ENCODE data around the gene ECEL1.

ECEL1 gene

DNA sequence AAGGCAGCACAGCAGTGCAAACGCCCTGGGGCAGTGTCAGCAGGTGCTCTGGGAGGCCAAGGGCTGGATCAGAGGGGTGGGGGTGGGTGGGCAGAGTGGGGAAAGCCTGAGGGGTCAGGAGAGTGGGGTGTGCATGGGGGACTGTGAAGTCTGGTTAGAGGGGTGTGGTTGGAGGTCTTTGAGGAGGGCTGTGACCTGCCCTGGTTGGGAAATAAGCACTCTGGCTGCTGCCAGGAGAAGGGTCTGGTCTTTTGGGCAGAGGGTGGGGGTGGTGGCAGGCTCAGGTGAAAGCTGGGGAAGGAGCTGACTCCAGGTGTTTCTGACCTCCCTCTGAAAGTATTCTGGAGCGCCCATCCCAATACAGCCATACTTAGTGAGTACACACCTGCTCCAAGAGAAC, 27.5 kb downstream of the ECEL1 start:
- TF ChIP-seq ZNF548 (tag by site-specific recombination; IDR thresholded peaks at IDR 0.05) (no peak), ZNF677 (tag by site-specific recombination; IDR thresholded peaks at IDR 0.05) (no peak), ZNF311 (tag by site-specific recombination; IDR thresholded peaks at IDR 0.05; ENCODE audit: borderline replicate concordance) (no peak), ZNF112 (tag by site-specific recombination; IDR thresholded peaks at IDR 0.05) (no peak), YY2 (tag by site-specific recombination; IDR thresholded peaks at IDR 0.05) (no peak), ZNF214 (tag by site-specific recombination; IDR thresholded peaks at IDR 0.05; ENCODE audit: borderline replicate concordance) (no peak), ZNF837 (tag by site-specific recombination; IDR thresholded peaks at IDR 0.05) (no peak), ZNF621 (tag by site-specific recombination; IDR thresholded peaks at IDR 0.05) (no peak), OSR2 (tag by site-specific recombination; IDR thresholded peaks at IDR 0.05) (no peak), ZNF324 (tag by site-specific recombination; IDR thresholded peaks at IDR 0.05) (no peak)
- TF ChIP-seq, protein P1, sequence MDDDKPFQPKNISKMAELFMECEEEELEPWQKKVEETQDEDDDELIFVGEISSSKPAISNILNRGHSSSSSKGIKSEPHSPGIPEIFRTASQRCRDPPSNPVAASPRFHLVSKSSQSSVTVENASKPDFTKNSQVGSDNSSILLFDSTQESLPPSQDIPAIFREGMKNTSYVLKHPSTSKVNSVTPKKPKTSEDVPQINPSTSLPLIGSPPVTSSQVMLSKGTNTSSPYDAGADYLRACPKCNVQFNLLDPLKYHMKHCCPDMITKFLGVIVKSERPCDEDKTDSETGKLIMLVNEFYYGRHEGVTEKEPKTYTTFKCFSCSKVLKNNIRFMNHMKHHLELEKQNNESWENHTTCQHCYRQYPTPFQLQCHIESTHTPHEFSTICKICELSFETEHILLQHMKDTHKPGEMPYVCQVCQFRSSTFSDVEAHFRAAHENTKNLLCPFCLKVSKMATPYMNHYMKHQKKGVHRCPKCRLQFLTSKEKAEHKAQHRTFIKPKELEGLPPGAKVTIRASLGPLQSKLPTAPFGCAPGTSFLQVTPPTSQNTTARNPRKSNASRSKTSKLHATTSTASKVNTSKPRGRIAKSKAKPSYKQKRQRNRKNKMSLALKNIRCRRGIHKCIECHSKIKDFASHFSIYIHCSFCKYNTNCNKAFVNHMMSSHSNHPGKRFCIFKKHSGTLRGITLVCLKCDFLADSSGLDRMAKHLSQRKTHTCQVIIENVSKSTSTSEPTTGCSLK (tag by site-specific recombination; IDR thresholded peaks at IDR 0.05), result no peak
- TF ChIP-seq, protein P2, sequence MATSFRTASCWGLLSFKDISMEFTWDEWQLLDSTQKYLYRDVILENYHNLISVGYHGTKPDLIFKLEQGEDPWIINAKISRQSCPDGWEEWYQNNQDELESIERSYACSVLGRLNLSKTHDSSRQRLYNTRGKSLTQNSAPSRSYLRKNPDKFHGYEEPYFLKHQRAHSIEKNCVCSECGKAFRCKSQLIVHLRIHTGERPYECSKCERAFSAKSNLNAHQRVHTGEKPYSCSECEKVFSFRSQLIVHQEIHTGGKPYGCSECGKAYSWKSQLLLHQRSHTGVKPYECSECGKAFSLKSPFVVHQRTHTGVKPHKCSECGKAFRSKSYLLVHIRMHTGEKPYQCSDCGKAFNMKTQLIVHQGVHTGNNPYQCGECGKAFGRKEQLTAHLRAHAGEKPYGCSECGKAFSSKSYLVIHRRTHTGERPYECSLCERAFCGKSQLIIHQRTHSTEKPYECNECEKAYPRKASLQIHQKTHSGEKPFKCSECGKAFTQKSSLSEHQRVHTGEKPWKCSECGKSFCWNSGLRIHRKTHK (tag by site-specific recombination; IDR thresholded peaks at IDR 0.05), result no peak
- TF ChIP-seq, protein P3, sequence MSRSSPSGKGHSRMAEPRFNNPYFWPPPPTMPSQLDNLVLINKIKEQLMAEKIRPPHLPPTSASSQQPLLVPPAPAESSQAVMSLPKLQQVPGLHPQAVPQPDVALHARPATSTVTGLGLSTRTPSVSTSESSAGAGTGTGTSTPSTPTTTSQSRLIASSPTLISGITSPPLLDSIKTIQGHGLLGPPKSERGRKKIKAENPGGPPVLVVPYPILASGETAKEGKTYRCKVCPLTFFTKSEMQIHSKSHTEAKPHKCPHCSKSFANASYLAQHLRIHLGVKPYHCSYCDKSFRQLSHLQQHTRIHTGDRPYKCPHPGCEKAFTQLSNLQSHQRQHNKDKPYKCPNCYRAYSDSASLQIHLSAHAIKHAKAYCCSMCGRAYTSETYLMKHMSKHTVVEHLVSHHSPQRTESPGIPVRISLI (tag by site-specific recombination; IDR thresholded peaks at IDR 0.05), result no peak
- TF ChIP-seq, protein P4, sequence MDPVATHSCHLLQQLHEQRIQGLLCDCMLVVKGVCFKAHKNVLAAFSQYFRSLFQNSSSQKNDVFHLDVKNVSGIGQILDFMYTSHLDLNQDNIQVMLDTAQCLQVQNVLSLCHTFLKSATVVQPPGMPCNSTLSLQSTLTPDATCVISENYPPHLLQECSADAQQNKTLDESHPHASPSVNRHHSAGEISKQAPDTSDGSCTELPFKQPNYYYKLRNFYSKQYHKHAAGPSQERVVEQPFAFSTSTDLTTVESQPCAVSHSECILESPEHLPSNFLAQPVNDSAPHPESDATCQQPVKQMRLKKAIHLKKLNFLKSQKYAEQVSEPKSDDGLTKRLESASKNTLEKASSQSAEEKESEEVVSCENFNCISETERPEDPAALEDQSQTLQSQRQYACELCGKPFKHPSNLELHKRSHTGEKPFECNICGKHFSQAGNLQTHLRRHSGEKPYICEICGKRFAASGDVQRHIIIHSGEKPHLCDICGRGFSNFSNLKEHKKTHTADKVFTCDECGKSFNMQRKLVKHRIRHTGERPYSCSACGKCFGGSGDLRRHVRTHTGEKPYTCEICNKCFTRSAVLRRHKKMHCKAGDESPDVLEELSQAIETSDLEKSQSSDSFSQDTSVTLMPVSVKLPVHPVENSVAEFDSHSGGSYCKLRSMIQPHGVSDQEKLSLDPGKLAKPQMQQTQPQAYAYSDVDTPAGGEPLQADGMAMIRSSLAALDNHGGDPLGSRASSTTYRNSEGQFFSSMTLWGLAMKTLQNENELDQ (tag by site-specific recombination; IDR thresholded peaks at IDR 0.05; ENCODE audit: low read depth), result no peak
- TF ChIP-seq, protein P5, sequence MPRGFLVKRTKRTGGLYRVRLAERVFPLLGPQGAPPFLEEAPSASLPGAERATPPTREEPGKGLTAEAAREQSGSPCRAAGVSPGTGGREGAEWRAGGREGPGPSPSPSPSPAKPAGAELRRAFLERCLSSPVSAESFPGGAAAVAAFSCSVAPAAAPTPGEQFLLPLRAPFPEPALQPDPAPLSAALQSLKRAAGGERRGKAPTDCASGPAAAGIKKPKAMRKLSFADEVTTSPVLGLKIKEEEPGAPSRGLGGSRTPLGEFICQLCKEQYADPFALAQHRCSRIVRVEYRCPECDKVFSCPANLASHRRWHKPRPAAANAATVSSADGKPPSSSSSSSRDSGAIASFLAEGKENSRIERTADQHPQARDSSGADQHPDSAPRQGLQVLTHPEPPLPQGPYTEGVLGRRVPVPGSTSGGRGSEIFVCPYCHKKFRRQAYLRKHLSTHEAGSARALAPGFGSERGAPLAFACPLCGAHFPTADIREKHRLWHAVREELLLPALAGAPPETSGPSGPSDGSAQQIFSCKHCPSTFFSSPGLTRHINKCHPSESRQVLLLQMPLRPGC (tag by site-specific recombination; IDR thresholded peaks at IDR 0.05), result no peak
- TF ChIP-seq, protein P6, sequence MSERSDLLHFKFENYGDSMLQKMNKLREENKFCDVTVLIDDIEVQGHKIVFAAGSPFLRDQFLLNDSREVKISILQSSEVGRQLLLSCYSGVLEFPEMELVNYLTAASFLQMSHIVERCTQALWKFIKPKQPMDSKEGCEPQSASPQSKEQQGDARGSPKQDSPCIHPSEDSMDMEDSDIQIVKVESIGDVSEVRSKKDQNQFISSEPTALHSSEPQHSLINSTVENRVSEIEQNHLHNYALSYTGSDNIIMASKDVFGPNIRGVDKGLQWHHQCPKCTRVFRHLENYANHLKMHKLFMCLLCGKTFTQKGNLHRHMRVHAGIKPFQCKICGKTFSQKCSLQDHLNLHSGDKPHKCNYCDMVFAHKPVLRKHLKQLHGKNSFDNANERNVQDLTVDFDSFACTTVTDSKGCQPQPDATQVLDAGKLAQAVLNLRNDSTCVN (tag by site-specific recombination; optimal IDR thresholded peaks at IDR 0.05), result no peak

More for the DNA sequence above, 27.5 kb downstream of the ECEL1 start:
- CTCF ChIA-PET, result interaction anchor here (0.7 kb wide), 1 partner anchor 13 kb away, joined by 4 read pairs; no protein-coding TSS in a partner anchor
- Histone ChIP-seq H3K4me1 (ENCODE audit: control insufficient read depth, insufficient read depth, low read length) (no peaks in the 10 kb centered on the region), H3K9me3 (ENCODE audit: control insufficient read depth, insufficient read depth, low read depth, low read length) (no peaks in the 10 kb centered on the region), H3K27ac (ENCODE audit: extremely low read depth, low read depth, low read length) (no peak overlapping the region), H3K36me3 (ENCODE audit: control insufficient read depth in 2 of 2, insufficient read depth in 1 of 2, low read length in 2 of 2) (no peaks in the 10 kb centered on the region), H3K4me3 (ENCODE audit: low read depth, low read length) (no peak overlapping the region)
- POLR2A ChIA-PET, result no interaction called here

All from HEK293 (cell line).